Loucy (cell line): ENCODE measurements around the gene DCTN5.

ENCODE experiments used
- H2AFZ ChIP-seq: fragments of 200-600 bp; sonication (generic); 2 replicates; pipeline ENCODE4 v1.6.0; 2016; ENCODE audit warnings: antibody characterized with exemption, mild to moderate bottlenecking, low read length, moderate library complexity
- H3F3A ChIP-seq: fragments of 200-600 bp; 2 replicates; pipeline ENCODE4 v1.6.0; 2016; ENCODE audit warnings: antibody characterized with exemption, low read depth, mild to moderate bottlenecking
- H3K27me3 ChIP-seq: fragments of 200-600 bp; sonication (generic); 2 replicates; pipeline ENCODE4 v1.6.1; 2014; ENCODE audit warnings: low read length, mild to moderate bottlenecking; ENCODE audit not compliant: insufficient read depth, poor library complexity, severe bottlenecking
- H3K36me3 ChIP-seq: fragments of 200-600 bp; sonication (generic); 2 replicates; pipeline ENCODE4 v1.6.1; 2016; ENCODE audit warnings: low read length; ENCODE audit not compliant: insufficient read depth
- H3K4me1 ChIP-seq: fragments of 200-600 bp; sonication (generic); 2 replicates; pipeline ENCODE4 v1.5.1; 2014; ENCODE audit warnings: low read length, mild to moderate bottlenecking; ENCODE audit not compliant: insufficient read depth, poor library complexity, severe bottlenecking
- H3K4me2 ChIP-seq: fragments of 200-600 bp; sonication (generic); 2 replicates; pipeline ENCODE4 v1.6.0; 2014; ENCODE audit warnings: antibody characterized with exemption, low read length, low read depth, mild to moderate bottlenecking; ENCODE audit not compliant: poor library complexity, severe bottlenecking
- H3K4me3 ChIP-seq: fragments of 200-600 bp; sonication (generic); 2 replicates; pipeline ENCODE4 v1.5.1; 2014; ENCODE audit warnings: low read length, mild to moderate bottlenecking, mixed read lengths; ENCODE audit not compliant: poor library complexity, severe bottlenecking
- H3K79me2 ChIP-seq: fragments of 200-600 bp; sonication (generic); 2 replicates; pipeline ENCODE4 v1.6.1; 2014; ENCODE audit warnings: low read length; ENCODE audit not compliant: insufficient read depth
- H3K9ac ChIP-seq: fragments of 200-600 bp; sonication (generic); 2 replicates; pipeline ENCODE4 v1.6.0; 2014; ENCODE audit warnings: mild to moderate bottlenecking, low read depth, low read length, moderate library complexity; ENCODE audit not compliant: poor library complexity, severe bottlenecking
- H3K9me2 ChIP-seq: fragments of 200-600 bp; sonication (generic); replicated peaks from 2 replicates; pipeline ENCODE4 v1.6.1; 2016; ENCODE audit warnings: low read depth, low read length, mixed read lengths
- H3K9me3 ChIP-seq: fragments of 200-600 bp; sonication (generic); 2 replicates; pipeline ENCODE4 v1.6.1; 2014; ENCODE audit warnings: mild to moderate bottlenecking, antibody characterized with exemption, low read length, low read depth; ENCODE audit not compliant: insufficient read depth
- H4K20me1 ChIP-seq: fragments of 200-600 bp; sonication (generic); 2 replicates; pipeline ENCODE4 v1.6.0; 2014; ENCODE audit warnings: antibody characterized with exemption, low read length, mild to moderate bottlenecking; ENCODE audit not compliant: insufficient read depth, poor library complexity, severe bottlenecking
- EZH2phosphoT487 ChIP-seq: fragments of 200-600 bp; IDR thresholded peaks from 2 replicates; pipeline ENCODE4 v1.6.1; 2018; ENCODE audit warnings: antibody characterized with exemption, mild to moderate bottlenecking, moderate library complexity, borderline replicate concordance
- TF ChIP-seq, protein P1 (sequence below): fragments of 200-600 bp; sonication (generic); conservative IDR thresholded peaks from 2 replicates; pipeline ENCODE4 v1.5.1; 2014; ENCODE audit warnings: mild to moderate bottlenecking, antibody characterized with exemption, low read length

Gene DCTN5

GRCh38 chr16:23673971-23674614 is 32.8 kb downstream of the DCTN5 start:
- H3K4me3 ChIP-seq, result no peak overlapping the region
- H3K9ac ChIP-seq, result no peak overlapping the region
- no peaks in the 10 kb centered on the region for H3K27me3 ChIP-seq
- H3K9me2 ChIP-seq, result no peaks in the 10 kb centered on the region
- no peak overlapping the region for H3K4me2 ChIP-seq
- no peaks in the 10 kb centered on the region for H4K20me1 ChIP-seq
- peaks cover 8% of the 10 kb centered on the region for H3K4me1 ChIP-seq
- no peak overlapping the region for H2AFZ ChIP-seq
- H3K9me3 ChIP-seq, result no peaks in the 10 kb centered on the region
- H3K79me2 ChIP-seq, result peaks cover 12% of the 10 kb centered on the region
- H3F3A ChIP-seq, result no peaks in the 10 kb centered on the region
- no peak for TF ChIP-seq EZH2phosphoT487
- TF ChIP-seq, protein P1, sequence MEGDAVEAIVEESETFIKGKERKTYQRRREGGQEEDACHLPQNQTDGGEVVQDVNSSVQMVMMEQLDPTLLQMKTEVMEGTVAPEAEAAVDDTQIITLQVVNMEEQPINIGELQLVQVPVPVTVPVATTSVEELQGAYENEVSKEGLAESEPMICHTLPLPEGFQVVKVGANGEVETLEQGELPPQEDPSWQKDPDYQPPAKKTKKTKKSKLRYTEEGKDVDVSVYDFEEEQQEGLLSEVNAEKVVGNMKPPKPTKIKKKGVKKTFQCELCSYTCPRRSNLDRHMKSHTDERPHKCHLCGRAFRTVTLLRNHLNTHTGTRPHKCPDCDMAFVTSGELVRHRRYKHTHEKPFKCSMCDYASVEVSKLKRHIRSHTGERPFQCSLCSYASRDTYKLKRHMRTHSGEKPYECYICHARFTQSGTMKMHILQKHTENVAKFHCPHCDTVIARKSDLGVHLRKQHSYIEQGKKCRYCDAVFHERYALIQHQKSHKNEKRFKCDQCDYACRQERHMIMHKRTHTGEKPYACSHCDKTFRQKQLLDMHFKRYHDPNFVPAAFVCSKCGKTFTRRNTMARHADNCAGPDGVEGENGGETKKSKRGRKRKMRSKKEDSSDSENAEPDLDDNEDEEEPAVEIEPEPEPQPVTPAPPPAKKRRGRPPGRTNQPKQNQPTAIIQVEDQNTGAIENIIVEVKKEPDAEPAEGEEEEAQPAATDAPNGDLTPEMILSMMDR, result no peak
- peaks cover 33% of the 10 kb centered on the region; the same call in 1 of the 2 replicates for H3K36me3 ChIP-seq

GRCh38 chr16:23676924-23677480 is 35.7 kb downstream of the DCTN5 start:
- Histone ChIP-seq H4K20me1 (peaks cover 20% of the 10 kb centered on the region), H3F3A (no peaks in the 10 kb centered on the region), H3K9me3 (no peaks in the 10 kb centered on the region), H3K36me3 (peaks cover 28% of the 10 kb centered on the region), H3K79me2 (peaks cover 41% of the 10 kb centered on the region), H3K4me1 (peaks cover 30% of the 10 kb centered on the region), H2AFZ (no peak overlapping the region), H3K9me2 (no peaks in the 10 kb centered on the region), H3K9ac (no peak overlapping the region), H3K27me3 (no peaks in the 10 kb centered on the region), H3K4me3 (no peak overlapping the region), H3K4me2 (no peak overlapping the region)
- TF ChIP-seq, protein P1, result no peak
- no peak for TF ChIP-seq EZH2phosphoT487

GRCh38 chr16:23678430-23679273 is 37.4 kb downstream of the DCTN5 start, which contains the start of gene PLK1:
Gene PLK1, plus strand, starts transcription at chr16:23678889. Its CDS starts 44 bp downstream, at chr16:23678933.
- H4K20me1 ChIP-seq, result peaks cover 27% of the 10 kb centered on the region
- peak within 1 kb of the TSS; percentile 94 for H3K4me3 ChIP-seq
- no peaks in the 10 kb centered on the region for H3F3A ChIP-seq
- peak within 1 kb of the TSS; percentile 68 for H2AFZ ChIP-seq
- no peaks in the 10 kb centered on the region for H3K9me3 ChIP-seq
- H3K9ac ChIP-seq, result peak within 1 kb of the TSS; percentile 98
- H3K9me2 ChIP-seq, result no peaks in the 10 kb centered on the region
- no peaks in the 10 kb centered on the region for H3K27me3 ChIP-seq
- H3K4me2 ChIP-seq, result peak within 1 kb of the TSS; percentile 95
- no peak for TF ChIP-seq EZH2phosphoT487
- TF ChIP-seq, protein P1, result peak; percentile 54
- H3K79me2 ChIP-seq, result peaks cover 57% of the 10 kb centered on the region
- peaks cover 34% of the 10 kb centered on the region for H3K4me1 ChIP-seq
- peaks cover 36% of the 10 kb centered on the region for H3K36me3 ChIP-seq
